Measurements from ENCODE around the gene EIF2D. TPM values are rescaled to one million over a fixed set of nuclear protein-coding genes. Genes with fewer than 3 reads are reported as not detected.

Gene EIF2D
- total and polyA plus RNA-seq, 2 of the 4 experiments (the other 2 are of a cell fraction), result 64.3 to 69.4 TPM

- dilution Hi-C loops (cut with HindIII; ENCODE audit: low sequenced_read_pairs, unreplicated experiment) (no loop called here), intact Hi-C loops (cut with micrococcal nuclease) (no loop called here), in situ Hi-C loops (cut with MboI; ENCODE audit: low sequenced_read_pairs) (no loop called here)
- Histone ChIP-seq H3K18ac (ENCODE audit: low read depth, low read length) (no peak overlapping the region), H3K27me3 (ENCODE audit: control insufficient read depth, insufficient read depth, low read length) (no peaks in the 10 kb centered on the region; the same call in 1 of the 2 replicates), H4K20me1 (ENCODE audit: insufficient read depth, low read length) (peaks cover 2% of the 10 kb centered on the region; the same call in 1 of the 2 replicates), H3K79me1 (ENCODE audit: low read depth in 1 of 2, low read length in 2 of 2) (no peaks in the 10 kb centered on the region), H2BK120ac (ENCODE audit: low read depth, low read length) (no peak overlapping the region), H4K8ac (ENCODE audit: low read depth in 2 of 2, low read length in 2 of 2) (no peak overlapping the region), H3K23ac (ENCODE audit: low read depth, low read length) (no peak overlapping the region), H3K4me3 (ENCODE audit: insufficient read depth, low read depth, low read length) (no peak overlapping the region), H3K4ac (ENCODE audit: low read depth, low read length) (no peak overlapping the region), H3K14ac (replicated peaks; ENCODE audit: low read depth, low read length) (no peak overlapping the region), H2AK9ac (replicated peaks; ENCODE audit: low read depth, low read length, poor library complexity) (no peak overlapping the region), H4K91ac (ENCODE audit: insufficient read depth, low read depth, low read length) (no peak overlapping the region), H2AK5ac (ENCODE audit: low read depth, low read length) (no peak overlapping the region), H3K9me1 (ENCODE audit: insufficient read depth, low read length) (0 out of 2 replicates have a peak, but pooled peaks cover 5% of the 10 kb centered on the region), H2BK5ac (ENCODE audit: low read depth, low read length, poor library complexity, severe bottlenecking) (no peak overlapping the region), H3K56ac (ENCODE audit: extremely low read depth, insufficient read depth, low read length) (no peak overlapping the region), H3K4me1 (ENCODE audit: control insufficient read depth, insufficient read depth, low read length) (peaks cover 1% of the 10 kb centered on the region; the same call in 1 of the 2 replicates), H3K9ac (ENCODE audit: low read depth, low read length) (no peak overlapping the region), H3K27ac (ENCODE audit: insufficient read depth, low read length) (no peak overlapping the region), H3K9me3 (ENCODE audit: control insufficient read depth, insufficient read depth, low read length) (no peaks in the 10 kb centered on the region), H2BK20ac (ENCODE audit: low read depth, low read length) (no peak overlapping the region), H3K36me3 (ENCODE audit: control insufficient read depth, insufficient read depth, low read length) (no peaks in the 10 kb centered on the region), H3K4me2 (ENCODE audit: low read depth, low read length) (no peak overlapping the region), H4K5ac (ENCODE audit: low read depth, low read length) (no peak overlapping the region), H2AFZ (replicated peaks; ENCODE audit: low read length, poor library complexity) (peak overlapping the region; percentile 9), H2BK15ac (ENCODE audit: low read depth, low read length) (no peak overlapping the region)
- ChIA-PET POLR2A (ENCODE audit: unreplicated experiment) (no interaction called here), CTCF (interaction anchor here (0.9 kb wide), 1 partner anchor 12 kb away, joined by 3 read pairs; no protein-coding TSS in a partner anchor)
- no peak for DNase-seq
- no peak for ATAC-seq (ENCODE audit: low read depth)
- BruUV-seq (replicated peaks), result no TSS peak
- TF ChIP-seq CTCF (conservative IDR thresholded peaks at IDR 0.05; ENCODE audit: low read depth, low read length) (no peak), POLR2A (IDR thresholded peaks at IDR 0.05; ENCODE audit: low read depth, low read length) (no peak), SMC3 (IDR thresholded peaks at IDR 0.05; ENCODE audit: low read depth, low read length) (no peak), MAFK (IDR thresholded peaks at IDR 0.05; ENCODE audit: low read depth, low read length) (no peak), RAD21 (IDR thresholded peaks at IDR 0.05; ENCODE audit: low read length) (no peak), MAZ (IDR thresholded peaks at IDR 0.05; ENCODE audit: borderline replicate concordance, low read depth, low read length) (no peak), CEBPB (IDR thresholded peaks at IDR 0.05; ENCODE audit: low read depth, low read length) (no peak), RCOR1 (IDR thresholded peaks at IDR 0.05; ENCODE audit: insufficient replicate concordance, low read length) (no peak), MXI1 (IDR thresholded peaks at IDR 0.05; ENCODE audit: borderline replicate concordance, low read depth, low read length) (no peak), ELK1 (IDR thresholded peaks at IDR 0.05; ENCODE audit: borderline replicate concordance, low read depth, low read length) (no peak), FOS (IDR thresholded peaks at IDR 0.05; ENCODE audit: low read depth, low read length) (no peak), BHLHE40 (IDR thresholded peaks at IDR 0.05; ENCODE audit: low read depth, low read length) (no peak), RFX5 (IDR thresholded peaks at IDR 0.05; ENCODE audit: low read depth, low read length) (no peak), CHD1 (IDR thresholded peaks at IDR 0.05; ENCODE audit: low read depth, low read length) (no peak)
- WGBS, 2 experiments (ENCODE audit: extremely low coverage in 2 of 2, insufficient read length in 1 of 2), result 70% methylated on average over 2 of the region's 4 CpGs; no CpG with 5 or more reads in 1 of the 2 experiments
Measured at GRCh38 chr1:206573762-206574161, 38.5 kb downstream of the EIF2D start.
